Thymus (tissue), 11 donors: Measurements from ENCODE around the gene ANKS3. TPM values are rescaled to one million over a fixed set of nuclear protein-coding genes. Genes with fewer than 3 reads are reported as not detected.

Experiments used
- DNase-seq, 9 donors: peaks; one replicate each; pipeline ENCODE4 v3.0.0-alpha.2; 2013; ENCODE audit warnings: low spot score in 9 of 9, low read depth in 6 of 9, missing footprints in 1 of 9
- H3K27ac ChIP-seq, 2 donors: one replicate each; pipeline ENCODE4 v1.5.1; 2013; ENCODE audit warnings: control low read depth in 1 of 2, low read depth in 1 of 2, low read length in 1 of 2, mild to moderate bottlenecking in 1 of 2, moderate library complexity in 1 of 2
- H3K27me3 ChIP-seq, 2 donors: one replicate each; pipeline ENCODE4 v1.5.1; 2013; ENCODE audit warnings: low read length in 1 of 2; ENCODE audit not compliant: control insufficient read depth in 2 of 2, insufficient read depth in 1 of 2
- H3K36me3 ChIP-seq, 2 donors: one replicate each; pipeline ENCODE4 v1.5.1; 2013; ENCODE audit warnings: low read length in 1 of 2, mild to moderate bottlenecking in 1 of 2, moderate library complexity in 1 of 2; ENCODE audit not compliant: control insufficient read depth in 2 of 2, insufficient read depth in 2 of 2
- H3K4me1 ChIP-seq, 2 donors: one replicate each; pipeline ENCODE4 v1.5.1; 2013; ENCODE audit warnings: low read length in 2 of 2; ENCODE audit not compliant: control insufficient read depth in 2 of 2, insufficient read depth in 2 of 2
- H3K4me3 ChIP-seq, 2 donors: one replicate each; pipeline ENCODE4 v1.5.1; 2013; ENCODE audit warnings: low read length in 2 of 2, control low read depth in 1 of 2, mild to moderate bottlenecking in 1 of 2
- H3K9me3 ChIP-seq, 2 donors: one replicate each; pipeline ENCODE4 v1.5.1; 2013; ENCODE audit warnings: low read length in 1 of 2, mild to moderate bottlenecking in 1 of 2; ENCODE audit not compliant: control insufficient read depth in 2 of 2, insufficient read depth in 1 of 2
- WGBS: extraction: QIAGEN DNeasy Blood & Tissue Kit; methylation state at CpG from one replicate; pipeline ENCODE4 v1.1.7; 2013; 5-methylcytosine and 5-hydroxymethylcytosine counted together
- polyA plus RNA-seq: library from polyadenylated mRNA; stranded (reverse); fragments of 200-250 nt; gene quantifications from one replicate; pipeline ENCODE4 v1.2.3, GENCODE V29; 2013
- total RNA-seq: library from RNA; stranded (reverse); fragments of 120-200 nt; gene quantifications from one replicate; pipeline ENCODE4 v1.2.4, GENCODE V29; 2013
- donor health status: healthy.

ANKS3 gene
- total and polyA plus RNA-seq, 2 donors: 9.8 to 34.0 TPM

- no peaks in the 10 kb centered on the region for H3K27me3 ChIP-seq
- peak in 1 of 9 donors; percentile 65 for DNase-seq
- H3K36me3 ChIP-seq: peaks cover 33 to 34% of the 10 kb centered on the region in 2 donors
- H3K27ac ChIP-seq: peak overlapping the region; percentile 55 to 62
- no peaks in the 10 kb centered on the region for H3K9me3 ChIP-seq
- 13% methylated on average over 18 of the region's 18 CpGs for WGBS
- no peak overlapping the region for H3K4me3 ChIP-seq
- peaks cover 44 to 52% of the 10 kb centered on the region in 2 donors for H3K4me1 ChIP-seq
These were observed 73.5 kb downstream of the ANKS3 start for GRCh38 chr16:4660454-4661007.

- Histone ChIP-seq H3K4me3 (no peak overlapping the region), H3K4me1 (peaks cover 35 to 43% of the 10 kb centered on the region in 2 donors), H3K27me3 (no peaks in the 10 kb centered on the region), H3K36me3 (peaks cover 41 to 43% of the 10 kb centered on the region in 2 donors), H3K9me3 (no peaks in the 10 kb centered on the region), H3K27ac (peak overlapping the region in 1 of 2 donors; percentile 58)
- 96% methylated on average over 29 of the region's 29 CpGs for WGBS
- DNase-seq: no peak
These were observed 74.4 kb downstream of the ANKS3 start for GRCh38 chr16:4659363-4660353.

DNA sequence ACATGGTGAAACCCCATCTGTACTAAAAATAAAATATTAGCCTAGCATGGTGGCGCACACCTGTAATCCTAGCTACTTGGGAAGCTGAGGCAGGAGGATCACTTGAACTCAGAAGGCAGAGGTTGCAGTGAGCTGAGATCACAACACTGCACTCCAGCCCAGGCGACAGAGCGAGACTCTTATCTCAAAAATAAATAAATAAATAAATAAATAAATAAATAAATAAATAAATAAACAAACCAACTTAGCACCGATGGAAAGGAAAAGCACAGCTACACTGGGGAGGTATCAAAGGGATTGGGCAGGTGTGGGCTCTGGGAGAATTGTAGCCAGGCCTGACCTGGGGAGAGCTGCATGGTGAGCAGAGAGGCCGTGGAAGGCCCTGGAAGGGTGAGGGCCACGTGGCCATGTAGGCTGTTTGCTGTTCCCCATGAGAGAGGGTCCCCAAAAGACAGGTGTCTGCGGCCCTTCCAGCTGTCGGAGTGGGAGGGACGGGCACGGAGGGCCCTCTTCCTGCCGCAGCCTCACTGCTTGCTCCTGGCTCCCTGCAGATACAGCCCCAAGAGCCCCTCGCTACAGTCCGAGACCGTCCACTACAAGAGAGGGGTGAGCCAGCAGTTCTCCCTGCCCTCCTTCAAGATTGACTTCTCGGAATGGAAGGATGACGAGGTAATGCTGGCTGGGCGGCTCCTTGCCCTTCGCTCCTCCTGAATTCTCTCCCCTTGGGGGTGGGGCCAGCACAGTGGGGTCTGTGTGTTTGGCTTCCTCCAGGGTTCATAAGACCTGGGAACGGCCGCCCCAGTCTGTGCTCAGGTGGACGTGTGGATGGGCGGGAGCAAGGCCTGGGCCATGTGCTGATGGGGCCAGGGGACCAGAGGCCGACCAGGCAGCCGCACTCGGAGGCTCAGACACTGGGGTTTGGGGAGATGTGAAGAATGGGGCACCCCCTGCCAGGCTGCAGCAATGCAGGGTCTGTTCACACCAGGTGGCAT, 77.1 kb downstream of the ANKS3 start:
- Histone ChIP-seq H3K9me3 (no peaks in the 10 kb centered on the region), H3K4me3 (no peak overlapping the region), H3K27ac (no peak overlapping the region), H3K36me3 (peaks cover 59 to 60% of the 10 kb centered on the region in 2 donors), H3K4me1 (peaks cover 26 to 28% of the 10 kb centered on the region in 2 donors), H3K27me3 (no peaks in the 10 kb centered on the region)
- DNase-seq: no peak
- WGBS: 99% methylated on average over 25 of the region's 25 CpGs

DNA sequence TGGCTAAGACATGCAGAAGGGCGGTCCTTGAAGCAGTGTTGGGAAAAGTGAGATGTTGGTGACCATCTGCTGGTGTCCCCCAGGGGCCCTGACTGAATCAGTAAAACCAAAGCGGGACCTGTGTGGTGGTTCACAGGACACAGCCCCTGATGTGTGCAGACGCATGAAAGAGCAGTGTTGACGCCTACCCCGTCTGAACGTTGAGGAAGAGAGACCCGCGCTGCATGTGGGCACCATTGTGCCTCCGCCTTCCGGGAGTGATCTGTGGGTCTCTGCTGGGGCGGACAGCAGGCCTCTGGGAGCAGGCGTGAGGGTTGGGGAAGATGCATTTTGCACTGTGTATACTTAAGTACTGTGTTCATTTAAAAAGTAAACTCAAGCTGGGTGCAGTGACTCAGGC, 77.8 kb downstream of the ANKS3 start:
- DNase-seq: no peak
- Histone ChIP-seq H3K4me1 (peaks cover 19 to 22% of the 10 kb centered on the region in 2 donors), H3K9me3 (no peaks in the 10 kb centered on the region), H3K36me3 (peaks cover 64 to 67% of the 10 kb centered on the region in 2 donors), H3K27me3 (no peaks in the 10 kb centered on the region), H3K27ac (no peak overlapping the region), H3K4me3 (no peak overlapping the region)
- 97% methylated on average over 12 of the region's 12 CpGs for WGBS

DNA sequence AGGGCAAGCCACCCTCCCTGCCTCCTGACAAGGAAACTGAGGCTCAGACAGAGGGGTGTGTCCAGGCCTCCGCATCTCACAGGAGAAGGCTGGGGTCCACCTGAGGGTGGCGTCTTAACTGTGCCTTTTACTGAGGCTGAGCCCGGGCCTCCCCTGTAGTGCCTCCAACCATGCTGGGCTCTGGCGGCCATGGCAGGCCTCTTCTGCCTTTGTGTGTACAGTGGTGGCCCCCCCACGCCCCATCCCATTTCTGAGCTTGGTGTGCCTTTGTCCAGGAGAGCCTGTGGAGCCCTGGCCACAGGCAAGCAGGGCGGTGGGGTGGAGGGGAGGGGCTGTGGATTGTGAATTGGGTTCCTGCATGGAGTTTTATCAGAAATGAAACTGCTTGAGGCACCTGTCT, 78.3 kb downstream of the ANKS3 start:
- H3K27ac ChIP-seq: no peak overlapping the region
- no peaks in the 10 kb centered on the region for H3K9me3 ChIP-seq
- peaks cover 16 to 18% of the 10 kb centered on the region in 2 donors for H3K4me1 ChIP-seq
- no peak for DNase-seq
- no peak overlapping the region for H3K4me3 ChIP-seq
- 99% methylated on average over 6 of the region's 6 CpGs for WGBS
- H3K27me3 ChIP-seq: no peaks in the 10 kb centered on the region
- H3K36me3 ChIP-seq: peaks cover 64 to 67% of the 10 kb centered on the region in 2 donors

DNA sequence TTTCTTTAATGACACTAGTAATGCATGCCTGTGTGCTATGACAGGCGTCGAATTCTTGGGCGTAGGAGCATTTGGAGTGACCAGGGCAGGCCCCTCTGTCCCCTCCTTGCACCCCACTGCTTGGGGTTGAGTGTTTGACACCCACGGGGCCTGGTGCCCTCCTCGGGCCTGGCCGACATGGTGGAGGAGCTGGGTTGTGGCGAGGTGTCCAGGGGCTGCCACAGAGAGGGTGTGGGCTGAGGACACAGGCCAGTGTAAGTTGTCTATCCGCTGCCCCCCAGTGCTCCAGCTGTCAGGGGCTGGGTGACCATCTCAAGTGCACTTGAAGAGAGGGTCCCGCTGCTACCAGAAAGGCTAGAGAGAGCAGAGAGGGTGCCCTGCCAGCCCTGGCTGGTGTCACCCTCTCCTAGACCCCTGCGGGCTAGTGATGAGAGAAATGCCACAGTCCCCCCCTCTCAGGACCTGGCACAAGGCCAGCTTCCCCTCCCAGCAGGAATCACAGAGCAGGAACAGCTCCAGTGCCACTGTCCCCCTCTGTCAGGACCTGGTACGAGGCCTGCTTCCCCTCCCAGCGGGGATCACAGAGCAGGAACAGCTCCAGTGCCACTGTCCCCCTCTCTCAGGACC, 79.0 kb downstream of the ANKS3 start:
- Histone ChIP-seq H3K4me1 (peaks cover 8 to 15% of the 10 kb centered on the region in 2 donors), H3K27me3 (no peaks in the 10 kb centered on the region), H3K27ac (no peak overlapping the region), H3K9me3 (peaks cover 0 to 3% of the 10 kb centered on the region in 2 donors), H3K36me3 (peaks cover 69 to 72% of the 10 kb centered on the region in 2 donors), H3K4me3 (no peak overlapping the region)
- DNase-seq: no peak
- 97% methylated on average over 12 of the region's 12 CpGs for whole genome bisulfite sequencing

- 96% methylated on average over 16 of the region's 16 CpGs for WGBS
- Histone ChIP-seq H3K4me1 (peaks cover 3 to 13% of the 10 kb centered on the region in 2 donors), H3K27ac (no peak overlapping the region), H3K36me3 (peaks cover 69 to 72% of the 10 kb centered on the region in 2 donors), H3K27me3 (no peaks in the 10 kb centered on the region), H3K9me3 (peaks cover 0 to 3% of the 10 kb centered on the region in 2 donors), H3K4me3 (no peak overlapping the region)
- DNase-seq: no peak
These were observed 79.8 kb downstream of the ANKS3 start for GRCh38 chr16:4654011-4654963.
